ENCODE data around the gene THOP1. TPM values are rescaled to one million over a fixed set of nuclear protein-coding genes. Genes with fewer than 3 reads are reported as not detected.

THOP1 gene
- total and polyA plus RNA-seq, 10 of the 15 experiments (the other 5 are each of a cell fraction or from before 2014, with no cell fraction given) = 1.9 to 270 (median 169) TPM

GRCh38 chr19:2840794-2841791 is 55.8 kb downstream of the THOP1 start, which contains the start of gene ZNF555 (continued):
- TF ChIP-seq REST (IDR thresholded peaks at IDR 0.05; ENCODE audit: low read depth, low read length) (no peak), BCLAF1 (IDR thresholded peaks at IDR 0.05) (no peak), MTA2 (IDR thresholded peaks at IDR 0.05; ENCODE audit: low read depth) (no peak; the same call in 1 of the 2 replicates), PAX5 (IDR thresholded peaks at IDR 0.05; ENCODE audit: borderline replicate concordance, low read depth, low read length) (no peak), FOXK2 (IDR thresholded peaks at IDR 0.05) (no peak), IKZF2 (IDR thresholded peaks at IDR 0.05) (peak in 1 of 2 experiments; percentile 40; a peak in 1 of 4 replicates), GATAD2B (conservative IDR thresholded peaks at IDR 0.05; ENCODE audit: low read depth) (peak; percentile 89), MYC (IDR thresholded peaks at IDR 0.05; ENCODE audit: insufficient read depth, insufficient read length, insufficient replicate concordance, low read length, severe bottlenecking) (no peak), POLR2A (IDR thresholded peaks at IDR 0.05; ENCODE audit: low read depth, low read length) (peak; percentile 64), SP1 (IDR thresholded peaks at IDR 0.05; ENCODE audit: low read depth, low read length) (peak; percentile 100), NR2C2 (IDR thresholded peaks at IDR 0.05; ENCODE audit: borderline replicate concordance, control insufficient read depth, insufficient read length, low read depth) (no peak), E2F4 (IDR thresholded peaks at IDR 0.05; ENCODE audit: low read depth, low read length) (no peak), ATF7 (IDR thresholded peaks at IDR 0.05; ENCODE audit: low read depth) (peak; percentile 91), ASH2L (IDR thresholded peaks at IDR 0.05; ENCODE audit: borderline replicate concordance, low read depth) (no peak), CTCF (IDR thresholded peaks at IDR 0.05 in 2 of 3, conservative IDR thresholded peaks at IDR 0.05 in 1 of 3; ENCODE audit: control insufficient read depth in 2 of 3, extremely low read depth in 1 of 3, insufficient read depth in 1 of 3, low read depth in 3 of 3, low read length in 3 of 3) (peak; percentile 48 to 70 (median 48)), LARP7 (IDR thresholded peaks at IDR 0.05) (peak; percentile 52; the same call in 1 of the 2 replicates), IKZF1 (conservative IDR thresholded peaks at IDR 0.05) (peak; percentile 22; the same call in 1 of the 2 replicates), CHD2 (IDR thresholded peaks at IDR 0.05; ENCODE audit: borderline replicate concordance, low read depth, low read length) (peak; percentile 91), CBX5 (IDR thresholded peaks at IDR 0.05; ENCODE audit: low read depth) (peak; percentile 70; the same call in 1 of the 2 replicates), SRF (IDR thresholded peaks at IDR 0.05; ENCODE audit: low read depth in 2 of 2, low read length in 2 of 2) (no peak)

All from GM12878 (cell line).